Activated naive CD4-positive, alpha-beta T cell treated with anti-CD3 and anti-CD28 coated beads, Interleukin-2, amount 50 U/mL, for 72 hours (primary cell): ENCODE results near the gene TAS2R13. TPM values are rescaled to one million over a fixed set of nuclear protein-coding genes. Genes with fewer than 3 reads are reported as not detected.

Experiments used
- ATAC-seq, 2 donors: fragments of 150-1000 bp; cut with Tn5 transposase; 2 replicates each; pipeline ENCODE4 v1.10.0; 2021; ENCODE audit warnings: mild to moderate bottlenecking in 2 of 2, moderate library complexity in 2 of 2
- DNase-seq, 2 donors: peaks; one replicate each; pipeline ENCODE4 v3.0.0; 2021 to 2022; ENCODE audit warnings: low spot score in 2 of 2
- H3K27ac Mint-ChIP-seq, 2 donors: one replicate each; pipeline ENCODE4 v1.8.0; 2022; ENCODE audit warnings: mild to moderate bottlenecking in 2 of 2, mixed read lengths in 2 of 2
- H3K36me3 Mint-ChIP-seq, 2 donors: one replicate each; pipeline ENCODE4 v1.8.0; 2022; ENCODE audit warnings: mixed read lengths in 2 of 2
- H3K9me3 Mint-ChIP-seq, 2 donors: one replicate each; pipeline ENCODE4 v1.8.0; 2022; ENCODE audit warnings: mixed read lengths in 2 of 2
- total RNA-seq, 2 donors: library from RNA; stranded (reverse); gene quantifications; one replicate each; pipeline ENCODE4 v1.2.3, GENCODE V29; 2022

The TAS2R13 gene
- total RNA-seq = 1 to 10 TPM in 1 of 2 donors, under 1 TPM in 1; 0.23 to 1.3 TPM

GRCh38 chr12:10909462-10909861 lies at the start of gene TAS2R13:
TAS2R13 (minus strand) TSS chr12:10909562; CDS start chr12:10909298, 264 bp downstream.
- Mint-ChIP-seq H3K9me3 (peaks cover 8 to 12% of the 10 kb centered on the region in 2 donors), H3K27ac (no peak within 1 kb of the TSS), H3K36me3 (peaks cover 9 to 20% of the 10 kb centered on the region in 2 donors)
- ATAC-seq = no peak
- no peak for DNase-seq

- H3K9me3 Mint-ChIP-seq = peaks cover 11 to 26% of the 10 kb centered on the region in 2 donors
- H3K36me3 Mint-ChIP-seq = peaks cover 44% of the 10 kb centered on the region in 2 donors
- DNase-seq = no peak
- H3K27ac Mint-ChIP-seq = no peak overlapping the region
- ATAC-seq = no peak
These were observed 48.4 kb upstream of the TAS2R13 start for GRCh38 chr12:10957741-10958140.

- Mint-ChIP-seq H3K27ac (no peak overlapping the region), H3K9me3 (peaks cover 11 to 26% of the 10 kb centered on the region in 2 donors), H3K36me3 (peaks cover 46 to 47% of the 10 kb centered on the region in 2 donors)
- ATAC-seq (no peak), DNase-seq (no peak)
These were observed 46.7 kb upstream of the TAS2R13 start for GRCh38 chr12:10956085-10956484.

- DNase-seq = no peak
- Mint-ChIP-seq H3K36me3 (peaks cover 42 to 44% of the 10 kb centered on the region in 2 donors), H3K27ac (no peak overlapping the region), H3K9me3 (peaks cover 15 to 34% of the 10 kb centered on the region in 2 donors)
- no peak for ATAC-seq
These were observed 43.3 kb upstream of the TAS2R13 start for GRCh38 chr12:10952645-10953044.

GRCh38 chr12:10943167-10943566 lies 33.8 kb upstream of the TAS2R13 start:
- ATAC-seq (no peak), DNase-seq (no peak)
- Mint-ChIP-seq H3K27ac (peak overlapping the region in 1 of 2 donors; percentile 68), H3K36me3 (peaks cover 7 to 10% of the 10 kb centered on the region in 2 donors), H3K9me3 (peaks cover 16 to 17% of the 10 kb centered on the region in 2 donors)

GRCh38 chr12:10941916-10942607 lies 32.7 kb upstream of the TAS2R13 start:
- no peak for DNase-seq
- peaks cover 7 to 10% of the 10 kb centered on the region in 2 donors for H3K9me3 Mint-ChIP-seq
- peaks cover 0 to 7% of the 10 kb centered on the region in 2 donors for H3K36me3 Mint-ChIP-seq
- peak in 1 of 2 donors; percentile 20 for ATAC-seq
- H3K27ac Mint-ChIP-seq = peak overlapping the region in 1 of 2 donors; percentile 24

GRCh38 chr12:10941369-10941768 lies 32.0 kb upstream of the TAS2R13 start:
- Mint-ChIP-seq H3K9me3 (peaks cover 0 to 5% of the 10 kb centered on the region in 2 donors), H3K27ac (no peak overlapping the region), H3K36me3 (no peaks in the 10 kb centered on the region)
- ATAC-seq = no peak
- no peak for DNase-seq

- H3K27ac Mint-ChIP-seq = no peak overlapping the region
- ATAC-seq (no peak), DNase-seq (no peak)
These were observed 31.0 kb upstream of the TAS2R13 start for GRCh38 chr12:10940389-10940788.

GRCh38 chr12:10939163-10939562 lies 29.8 kb upstream of the TAS2R13 start, which contains the start of gene TAS2R14:
TAS2R14 (minus strand) TSS chr12:10939263; CDS start chr12:10939207, 56 bp downstream.
- H3K36me3 Mint-ChIP-seq = no peaks in the 10 kb centered on the region
- no peak for ATAC-seq

More at GRCh38 chr12:10940389-10940788, 31.0 kb upstream of the TAS2R13 start:
- Mint-ChIP-seq H3K9me3 (peaks cover 0 to 5% of the 10 kb centered on the region in 2 donors), H3K36me3 (no peaks in the 10 kb centered on the region)

GRCh38 chr12:10936506-10936905 lies 27.1 kb upstream of the TAS2R13 start:
- ATAC-seq (no peak), DNase-seq (no peak)
- H3K36me3 Mint-ChIP-seq = no peaks in the 10 kb centered on the region
- H3K27ac Mint-ChIP-seq = no peak overlapping the region
- no peaks in the 10 kb centered on the region for H3K9me3 Mint-ChIP-seq

More at GRCh38 chr12:10939163-10939562, 29.8 kb upstream of the TAS2R13 start, which contains the start of gene TAS2R14:
- no peak within 1 kb of the TSS for H3K27ac Mint-ChIP-seq
- H3K9me3 Mint-ChIP-seq = no peaks in the 10 kb centered on the region
- DNase-seq = no peak

GRCh38 chr12:10928746-10929286 lies 19.5 kb upstream of the TAS2R13 start, which contains the start of gene PRH2:
PRH2 (plus strand) TSS chr12:10929236; CDS start chr12:10929274, 38 bp downstream.
- Mint-ChIP-seq H3K9me3 (peaks cover 0 to 5% of the 10 kb centered on the region in 2 donors), H3K36me3 (peaks cover 0 to 7% of the 10 kb centered on the region in 2 donors), H3K27ac (peak within 1 kb of the TSS in 1 of 2 donors; percentile 40)
- DNase-seq (no peak), ATAC-seq (no peak)

GRCh38 chr12:10926269-10926668 lies 16.9 kb upstream of the TAS2R13 start:
- peak overlapping the region in 1 of 2 donors; percentile 40 for H3K27ac Mint-ChIP-seq
- peaks cover 0 to 7% of the 10 kb centered on the region in 2 donors for H3K36me3 Mint-ChIP-seq
- DNase-seq = no peak
- no peak for ATAC-seq
- H3K9me3 Mint-ChIP-seq = peaks cover 0 to 5% of the 10 kb centered on the region in 2 donors

GRCh38 chr12:10919809-10920208 lies 10.4 kb upstream of the TAS2R13 start:
- H3K27ac Mint-ChIP-seq = no peak overlapping the region
- H3K36me3 Mint-ChIP-seq = no peaks in the 10 kb centered on the region
- ATAC-seq = no peak
- no peak for DNase-seq
- H3K9me3 Mint-ChIP-seq = peaks cover 0 to under 1% of the 10 kb centered on the region in 2 donors

GRCh38 chr12:10910380-10910779 lies 1.0 kb upstream of the TAS2R13 start:
- no peak for DNase-seq
- no peak for ATAC-seq
- Mint-ChIP-seq H3K9me3 (peaks cover 3 to 4% of the 10 kb centered on the region in 2 donors), H3K27ac (no peak overlapping the region), H3K36me3 (peaks cover under 1 to 11% of the 10 kb centered on the region in 2 donors)

GRCh38 chr12:10904686-10905085 lies 4.7 kb downstream of the TAS2R13 start:
- Mint-ChIP-seq H3K9me3 (peaks cover 7 to 25% of the 10 kb centered on the region in 2 donors), H3K36me3 (peaks cover 44 to 46% of the 10 kb centered on the region in 2 donors), H3K27ac (no peak overlapping the region)
- ATAC-seq (no peak), DNase-seq (no peak)

- DNase-seq (no peak), ATAC-seq (no peak)
- Mint-ChIP-seq H3K9me3 (peaks cover 16 to 21% of the 10 kb centered on the region in 2 donors), H3K36me3 (peaks cover 44 to 51% of the 10 kb centered on the region in 2 donors), H3K27ac (no peak overlapping the region)
These were observed 7.9 kb downstream of the TAS2R13 start for GRCh38 chr12:10901427-10901826.

- Mint-ChIP-seq H3K9me3 (peaks cover 16 to 21% of the 10 kb centered on the region in 2 donors), H3K36me3 (peaks cover 44 to 51% of the 10 kb centered on the region in 2 donors), H3K27ac (no peak overlapping the region)
- DNase-seq (no peak), ATAC-seq (no peak)
These were observed 8.4 kb downstream of the TAS2R13 start for GRCh38 chr12:10900972-10901371.
